PC-3 (cell line): ENCODE measurements around the gene PROSER1.

Experiments
- EZH2phosphoT487 ChIP-seq: fragments of 300-600 bp; sonication (generic); IDR thresholded peaks from 2 replicates; pipeline ENCODE4 v1.6.1; 2018; ENCODE audit warnings: mild to moderate bottlenecking, antibody characterized with exemption, low read length, borderline replicate concordance
- TF ChIP-seq, protein P1 (sequence below): fragments of 300-600 bp; sonication (generic); conservative IDR thresholded peaks from 2 replicates; pipeline ENCODE4 v1.5.1; 2017; ENCODE audit warnings: antibody characterized with exemption, low read depth, mild to moderate bottlenecking, low read length

DNA sequence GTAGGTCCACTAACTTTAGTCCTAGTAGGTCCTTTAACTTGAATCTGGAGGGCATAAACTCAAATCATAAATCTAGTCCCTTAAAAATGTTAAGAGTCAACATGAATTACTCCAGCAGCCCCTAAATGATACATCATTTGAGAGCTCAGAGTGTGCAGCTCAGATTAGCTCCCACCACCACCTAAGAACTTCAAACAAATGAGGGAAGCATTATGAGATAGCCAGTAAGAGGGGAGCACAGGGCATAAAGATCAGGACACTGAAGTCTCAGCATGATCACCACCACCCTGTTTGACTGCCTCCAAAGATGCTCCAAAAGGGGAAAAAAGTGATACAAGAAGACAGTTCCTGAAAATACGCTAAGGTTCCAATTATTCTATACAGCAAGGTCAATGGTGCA, 5.7 kb downstream of the PROSER1 start:
- TF ChIP-seq, protein P1, sequence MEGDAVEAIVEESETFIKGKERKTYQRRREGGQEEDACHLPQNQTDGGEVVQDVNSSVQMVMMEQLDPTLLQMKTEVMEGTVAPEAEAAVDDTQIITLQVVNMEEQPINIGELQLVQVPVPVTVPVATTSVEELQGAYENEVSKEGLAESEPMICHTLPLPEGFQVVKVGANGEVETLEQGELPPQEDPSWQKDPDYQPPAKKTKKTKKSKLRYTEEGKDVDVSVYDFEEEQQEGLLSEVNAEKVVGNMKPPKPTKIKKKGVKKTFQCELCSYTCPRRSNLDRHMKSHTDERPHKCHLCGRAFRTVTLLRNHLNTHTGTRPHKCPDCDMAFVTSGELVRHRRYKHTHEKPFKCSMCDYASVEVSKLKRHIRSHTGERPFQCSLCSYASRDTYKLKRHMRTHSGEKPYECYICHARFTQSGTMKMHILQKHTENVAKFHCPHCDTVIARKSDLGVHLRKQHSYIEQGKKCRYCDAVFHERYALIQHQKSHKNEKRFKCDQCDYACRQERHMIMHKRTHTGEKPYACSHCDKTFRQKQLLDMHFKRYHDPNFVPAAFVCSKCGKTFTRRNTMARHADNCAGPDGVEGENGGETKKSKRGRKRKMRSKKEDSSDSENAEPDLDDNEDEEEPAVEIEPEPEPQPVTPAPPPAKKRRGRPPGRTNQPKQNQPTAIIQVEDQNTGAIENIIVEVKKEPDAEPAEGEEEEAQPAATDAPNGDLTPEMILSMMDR = no peak
- TF ChIP-seq EZH2phosphoT487 = no peak
